Measurements from ENCODE around the gene DHRS12.

Gene DHRS12

GRCh38 chr13:51794964-51795363, 9.0 kb downstream of the DHRS12 start:
- Histone ChIP-seq H3K4me1 (ENCODE audit: control insufficient read depth, insufficient read depth, low read length) (peaks cover 16% of the 10 kb centered on the region), H3K4me3 (ENCODE audit: low read depth, low read length) (no peak overlapping the region), H3K27me3 (ENCODE audit: control insufficient read depth, insufficient read depth, low read length) (no peaks in the 10 kb centered on the region), H3K9me3 (ENCODE audit: control insufficient read depth, insufficient read depth, low read length) (no peaks in the 10 kb centered on the region), H3K36me3 (ENCODE audit: control insufficient read depth, insufficient read depth, low read length) (no peaks in the 10 kb centered on the region; the same call in 1 of the 2 replicates), H3K27ac (ENCODE audit: low read depth, low read length) (no peak overlapping the region), H3K9ac (ENCODE audit: low read depth, low read length) (no peak overlapping the region)

- peak overlapping the region; percentile 3 for H3K27ac ChIP-seq (ENCODE audit: low read depth, low read length)
- H3K9me3 ChIP-seq (ENCODE audit: control insufficient read depth, insufficient read depth, low read length), result no peaks in the 10 kb centered on the region
- no peaks in the 10 kb centered on the region; the same call in 1 of the 2 replicates for H3K36me3 ChIP-seq (ENCODE audit: control insufficient read depth, insufficient read depth, low read length)
- no peak overlapping the region for H3K9ac ChIP-seq (ENCODE audit: low read depth, low read length)
- peaks cover 10% of the 10 kb centered on the region for H3K4me1 ChIP-seq (ENCODE audit: control insufficient read depth, insufficient read depth, low read length)
- H3K4me3 ChIP-seq (ENCODE audit: low read depth, low read length), result no peak overlapping the region
- H3K27me3 ChIP-seq (ENCODE audit: control insufficient read depth, insufficient read depth, low read length), result no peaks in the 10 kb centered on the region
Observed at GRCh38 chr13:51793570-51794271, 10.2 kb downstream of the DHRS12 start.

DNA sequence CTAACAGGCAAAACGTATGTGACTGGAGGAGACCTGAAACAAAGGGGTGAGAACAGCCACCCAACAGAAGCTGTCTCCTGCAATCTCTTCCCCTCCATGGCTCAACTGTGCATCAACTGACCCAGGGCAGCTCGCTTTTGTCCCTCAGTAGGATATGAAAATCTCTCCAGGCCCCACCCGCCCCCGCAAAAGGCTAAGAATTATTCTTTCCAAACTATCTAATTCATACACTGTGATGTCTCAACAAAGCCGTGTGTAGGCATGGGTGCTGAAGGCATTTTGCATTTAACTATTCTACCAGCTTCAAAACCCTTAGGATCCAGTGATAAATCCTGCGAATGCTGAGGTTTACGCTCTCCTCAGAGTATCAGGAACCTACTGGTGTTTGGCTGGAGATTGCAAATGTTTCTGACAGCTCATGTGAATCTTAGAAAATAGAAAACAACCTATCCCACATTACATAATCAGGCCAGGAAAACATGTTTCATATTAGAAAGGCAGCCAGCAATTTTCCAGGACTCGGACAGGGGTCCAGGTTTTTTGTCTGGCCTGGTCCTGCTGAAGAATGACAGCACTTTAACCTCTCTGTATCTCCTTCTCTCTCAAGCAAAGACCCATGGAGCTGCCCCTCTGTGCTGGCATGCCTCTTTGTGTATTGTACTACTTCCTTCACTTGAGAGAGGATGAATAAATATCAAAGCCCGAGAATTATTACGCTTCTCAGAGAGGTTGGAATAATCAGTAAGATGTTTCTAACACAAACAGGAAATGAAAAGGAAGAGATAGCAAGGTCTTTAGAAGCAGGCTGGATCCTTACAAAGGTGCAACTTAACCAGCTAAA, 17.3 kb downstream of the DHRS12 start:
- Histone ChIP-seq H3K36me3 (ENCODE audit: control insufficient read depth, insufficient read depth, low read length) (no peaks in the 10 kb centered on the region), H3K4me1 (ENCODE audit: control insufficient read depth, insufficient read depth, low read length) (no peaks in the 10 kb centered on the region), H3K9me3 (ENCODE audit: control insufficient read depth, insufficient read depth, low read length) (no peaks in the 10 kb centered on the region), H3K27me3 (ENCODE audit: control insufficient read depth, insufficient read depth, low read length) (no peaks in the 10 kb centered on the region), H3K4me3 (ENCODE audit: low read depth, low read length) (no peak overlapping the region), H3K27ac (ENCODE audit: low read depth, low read length) (no peak overlapping the region), H3K9ac (ENCODE audit: low read depth, low read length) (no peak overlapping the region)

DNA sequence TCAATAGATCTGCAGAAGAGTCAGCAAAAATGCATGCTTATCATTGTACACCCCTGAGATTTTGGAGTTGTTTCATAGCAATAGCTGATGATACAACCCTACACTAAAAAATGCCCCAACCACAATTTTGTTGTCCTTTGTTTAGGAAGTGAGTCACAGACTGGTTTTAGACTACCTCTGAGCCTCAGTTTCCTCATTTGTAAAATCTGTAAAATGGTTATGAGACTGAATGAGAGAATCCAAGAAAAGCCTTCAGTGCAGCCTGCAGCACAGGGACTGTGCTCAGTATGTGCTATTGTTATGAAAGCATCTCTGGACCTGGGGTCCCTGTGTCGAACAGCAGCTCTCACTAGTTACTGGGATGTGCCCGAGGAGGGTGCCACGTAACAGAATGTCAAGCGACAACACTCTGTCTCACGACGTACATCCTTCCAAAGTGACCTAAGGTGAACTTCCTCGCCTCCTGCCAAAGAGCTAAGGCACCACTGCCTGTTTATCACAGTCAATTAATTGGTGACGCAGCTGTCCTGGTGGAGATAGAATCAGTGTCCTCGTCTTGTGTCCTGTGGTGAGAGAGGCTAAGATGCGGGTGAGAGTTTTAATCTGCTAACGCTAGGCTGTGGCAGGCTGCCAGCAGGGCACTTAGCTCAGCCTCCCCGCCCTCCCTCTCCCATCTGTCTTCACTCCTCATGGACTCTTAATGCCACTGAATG, 18.1 kb downstream of the DHRS12 start:
- no peak overlapping the region for H3K9ac ChIP-seq (ENCODE audit: low read depth, low read length)
- H3K4me3 ChIP-seq (ENCODE audit: low read depth, low read length), result no peak overlapping the region
- H3K36me3 ChIP-seq (ENCODE audit: control insufficient read depth, insufficient read depth, low read length), result no peaks in the 10 kb centered on the region
- no peak overlapping the region for H3K27ac ChIP-seq (ENCODE audit: low read depth, low read length)
- H3K4me1 ChIP-seq (ENCODE audit: control insufficient read depth, insufficient read depth, low read length), result no peaks in the 10 kb centered on the region
- H3K9me3 ChIP-seq (ENCODE audit: control insufficient read depth, insufficient read depth, low read length), result no peaks in the 10 kb centered on the region
- H3K27me3 ChIP-seq (ENCODE audit: control insufficient read depth, insufficient read depth, low read length), result no peaks in the 10 kb centered on the region

GRCh38 chr13:51784097-51784496, 19.9 kb downstream of the DHRS12 start:
- no peak overlapping the region for H3K9ac ChIP-seq (ENCODE audit: low read depth, low read length)
- H3K27ac ChIP-seq (ENCODE audit: low read depth, low read length), result no peak overlapping the region
- H3K9me3 ChIP-seq (ENCODE audit: control insufficient read depth, insufficient read depth, low read length), result no peaks in the 10 kb centered on the region
- H3K27me3 ChIP-seq (ENCODE audit: control insufficient read depth, insufficient read depth, low read length), result no peaks in the 10 kb centered on the region
- no peaks in the 10 kb centered on the region for H3K36me3 ChIP-seq (ENCODE audit: control insufficient read depth, insufficient read depth, low read length)
- H3K4me1 ChIP-seq (ENCODE audit: control insufficient read depth, insufficient read depth, low read length), result no peaks in the 10 kb centered on the region
- H3K4me3 ChIP-seq (ENCODE audit: low read depth, low read length), result no peak overlapping the region

DNA sequence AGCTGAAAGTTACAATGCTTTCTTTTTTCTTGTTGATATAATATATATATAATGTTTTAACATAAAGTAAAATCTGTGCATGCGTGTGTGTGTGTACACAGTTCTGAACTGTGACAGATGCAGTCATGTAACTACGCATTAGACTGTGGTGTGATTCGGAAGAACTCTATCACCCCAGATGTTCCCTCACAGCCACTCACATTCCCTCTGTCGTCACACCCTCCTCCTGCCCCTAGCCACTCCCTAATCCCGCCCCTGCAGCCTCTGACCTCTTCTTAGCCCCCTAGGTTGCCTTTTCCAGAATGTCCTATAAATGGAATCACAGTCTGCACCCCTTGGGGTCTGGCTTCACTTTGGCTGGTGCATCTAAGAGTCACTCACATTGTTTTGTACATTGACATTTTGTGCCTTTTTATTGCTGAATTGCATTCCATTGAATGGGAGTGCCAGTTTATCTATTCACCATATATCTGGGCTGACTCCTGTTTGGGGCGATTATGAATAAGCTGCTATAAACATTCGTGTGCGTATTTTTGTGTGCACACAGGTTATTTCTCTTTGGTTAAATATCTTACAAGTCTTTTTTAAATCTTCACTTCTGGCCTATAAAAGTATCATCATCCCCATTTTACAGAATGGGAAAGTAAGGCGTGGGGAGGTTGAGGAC, 20.4 kb downstream of the DHRS12 start:
- no peaks in the 10 kb centered on the region for H3K9me3 ChIP-seq (ENCODE audit: control insufficient read depth, insufficient read depth, low read length)
- H3K9ac ChIP-seq (ENCODE audit: low read depth, low read length), result no peak overlapping the region
- H3K4me3 ChIP-seq (ENCODE audit: low read depth, low read length), result no peak overlapping the region
- H3K4me1 ChIP-seq (ENCODE audit: control insufficient read depth, insufficient read depth, low read length), result no peaks in the 10 kb centered on the region
- H3K36me3 ChIP-seq (ENCODE audit: control insufficient read depth, insufficient read depth, low read length), result no peaks in the 10 kb centered on the region
- no peaks in the 10 kb centered on the region for H3K27me3 ChIP-seq (ENCODE audit: control insufficient read depth, insufficient read depth, low read length)
- no peak overlapping the region for H3K27ac ChIP-seq (ENCODE audit: low read depth, low read length)

DNA sequence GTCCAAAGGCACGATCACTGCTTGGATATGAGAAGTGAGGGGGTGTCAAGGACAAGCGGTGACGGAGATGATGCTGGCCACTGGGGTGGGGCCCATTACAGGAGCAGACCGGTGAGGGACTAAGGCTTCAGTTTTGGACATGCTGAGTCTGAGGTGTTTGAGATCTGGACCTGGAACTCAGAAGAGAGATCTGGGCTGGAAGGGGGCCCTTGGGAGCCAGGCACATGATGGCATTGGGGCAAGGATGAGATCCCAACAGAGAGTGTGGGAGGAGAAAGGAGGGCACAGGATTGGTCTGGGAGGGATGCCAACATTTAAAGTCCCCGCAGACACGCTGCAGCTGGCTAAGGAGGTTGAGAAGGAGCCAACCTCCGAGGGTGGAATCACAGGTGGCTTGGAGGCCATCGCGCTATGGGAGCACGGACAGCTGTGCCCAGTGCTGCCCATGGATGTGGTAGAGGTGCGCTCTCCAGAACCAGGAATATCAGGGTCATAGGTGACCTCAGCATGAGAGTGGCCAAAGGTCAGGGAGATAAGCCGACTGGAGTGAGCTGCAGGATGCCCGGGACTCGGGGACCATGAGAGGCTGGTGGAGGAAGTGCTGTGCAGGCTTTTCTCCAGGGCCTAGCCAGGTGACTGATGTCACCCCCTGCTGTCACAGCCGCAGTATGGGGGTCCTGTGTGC, 21.8 kb downstream of the DHRS12 start:
- Histone ChIP-seq H3K36me3 (ENCODE audit: control insufficient read depth, insufficient read depth, low read length) (no peaks in the 10 kb centered on the region), H3K4me3 (ENCODE audit: low read depth, low read length) (no peak overlapping the region), H3K4me1 (ENCODE audit: control insufficient read depth, insufficient read depth, low read length) (no peaks in the 10 kb centered on the region), H3K27ac (ENCODE audit: low read depth, low read length) (no peak overlapping the region), H3K9me3 (ENCODE audit: control insufficient read depth, insufficient read depth, low read length) (no peaks in the 10 kb centered on the region), H3K9ac (ENCODE audit: low read depth, low read length) (no peak overlapping the region), H3K27me3 (ENCODE audit: control insufficient read depth, insufficient read depth, low read length) (no peaks in the 10 kb centered on the region)

DNA sequence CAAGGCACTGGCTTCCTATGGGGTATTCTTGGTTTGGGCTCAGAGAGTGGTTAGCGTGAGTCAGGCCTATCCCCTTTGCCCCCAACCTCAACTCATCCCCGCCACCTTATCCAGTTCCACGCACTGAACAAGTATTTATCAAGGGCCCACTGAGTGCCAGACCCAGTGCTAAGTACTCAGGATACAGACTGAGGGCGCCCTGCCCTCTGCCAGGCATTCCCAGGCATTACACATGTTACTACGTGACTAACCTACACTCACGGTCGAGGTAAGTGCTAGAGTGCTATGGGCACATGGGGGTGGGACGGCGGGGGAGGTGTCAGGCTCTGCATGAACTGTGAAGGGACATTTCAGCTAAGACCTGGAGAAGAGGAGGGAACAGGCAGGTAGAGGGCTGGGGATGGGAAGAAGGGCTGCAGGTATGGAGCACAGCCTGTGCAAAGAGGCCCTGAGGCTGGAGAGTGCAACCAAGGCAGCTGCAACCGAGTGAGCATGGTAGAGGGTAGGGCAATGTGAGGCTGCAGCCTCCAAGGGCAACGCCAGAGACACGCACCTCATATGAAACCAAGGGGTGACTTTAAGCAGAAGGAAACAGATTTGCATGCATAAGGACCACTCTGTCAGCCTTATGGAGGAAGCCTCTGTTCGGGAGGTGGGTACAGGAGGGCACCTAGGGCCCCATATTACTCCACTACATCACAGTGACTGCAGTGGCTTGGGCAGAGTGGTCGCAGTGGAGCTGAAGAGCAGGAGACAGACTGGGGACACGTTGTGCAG, 22.5 kb downstream of the DHRS12 start:
- Histone ChIP-seq H3K36me3 (ENCODE audit: control insufficient read depth, insufficient read depth, low read length) (no peaks in the 10 kb centered on the region), H3K4me1 (ENCODE audit: control insufficient read depth, insufficient read depth, low read length) (no peaks in the 10 kb centered on the region), H3K27ac (ENCODE audit: low read depth, low read length) (no peak overlapping the region), H3K9ac (ENCODE audit: low read depth, low read length) (no peak overlapping the region), H3K9me3 (ENCODE audit: control insufficient read depth, insufficient read depth, low read length) (no peaks in the 10 kb centered on the region), H3K4me3 (ENCODE audit: low read depth, low read length) (no peak overlapping the region), H3K27me3 (ENCODE audit: control insufficient read depth, insufficient read depth, low read length) (no peaks in the 10 kb centered on the region)

DNA sequence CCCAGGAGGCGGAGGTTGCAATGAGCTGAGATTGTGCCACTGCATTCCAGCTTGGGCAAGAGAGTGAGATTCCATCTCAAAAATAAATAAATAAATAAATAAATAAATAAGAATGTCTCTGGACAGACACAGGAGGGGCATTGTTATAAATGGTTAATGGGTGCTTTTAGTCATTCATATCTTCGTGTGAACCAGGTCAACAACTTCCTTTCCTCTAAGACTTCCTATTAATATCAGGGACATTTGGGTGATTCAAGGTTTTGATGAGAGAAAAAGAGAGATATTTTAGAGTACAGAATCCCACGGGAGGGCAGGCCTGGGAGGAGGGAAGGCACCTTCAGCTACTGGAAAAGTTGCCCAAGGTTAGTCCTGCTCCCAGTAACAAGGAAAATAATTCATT, 23.9 kb downstream of the DHRS12 start:
- no peaks in the 10 kb centered on the region for H3K4me1 ChIP-seq (ENCODE audit: control insufficient read depth, insufficient read depth, low read length)
- H3K27me3 ChIP-seq (ENCODE audit: control insufficient read depth, insufficient read depth, low read length), result no peaks in the 10 kb centered on the region
- no peak overlapping the region for H3K27ac ChIP-seq (ENCODE audit: low read depth, low read length)
- H3K36me3 ChIP-seq (ENCODE audit: control insufficient read depth, insufficient read depth, low read length), result no peaks in the 10 kb centered on the region
- no peaks in the 10 kb centered on the region for H3K9me3 ChIP-seq (ENCODE audit: control insufficient read depth, insufficient read depth, low read length)
- H3K9ac ChIP-seq (ENCODE audit: low read depth, low read length), result no peak overlapping the region
- H3K4me3 ChIP-seq (ENCODE audit: low read depth, low read length), result no peak overlapping the region

DNA sequence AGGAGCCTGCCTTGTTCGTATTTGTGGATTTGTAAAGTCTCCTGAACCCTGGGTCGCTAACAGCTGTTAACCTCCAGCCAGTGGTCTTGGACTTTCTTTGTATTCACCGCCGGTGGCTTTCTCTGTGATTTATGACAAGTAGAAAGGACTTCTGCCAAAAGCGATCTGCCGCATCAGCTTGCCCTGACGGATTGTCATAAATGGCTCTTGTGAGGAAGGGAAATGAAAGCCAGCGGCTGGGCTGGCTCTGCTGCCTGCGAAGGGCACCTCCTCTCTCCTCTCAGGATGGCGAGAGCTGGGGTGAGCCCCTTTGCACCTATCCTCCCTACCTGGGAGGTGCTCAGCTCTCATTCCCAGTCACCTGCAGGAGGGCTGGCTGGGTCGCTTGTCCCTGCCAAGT, 25.6 kb downstream of the DHRS12 start:
- H3K9ac ChIP-seq (ENCODE audit: low read depth, low read length), result no peak overlapping the region
- no peaks in the 10 kb centered on the region for H3K4me1 ChIP-seq (ENCODE audit: control insufficient read depth, insufficient read depth, low read length)
- H3K4me3 ChIP-seq (ENCODE audit: low read depth, low read length), result no peak overlapping the region
- no peaks in the 10 kb centered on the region for H3K9me3 ChIP-seq (ENCODE audit: control insufficient read depth, insufficient read depth, low read length)
- H3K36me3 ChIP-seq (ENCODE audit: control insufficient read depth, insufficient read depth, low read length), result no peaks in the 10 kb centered on the region
- no peaks in the 10 kb centered on the region for H3K27me3 ChIP-seq (ENCODE audit: control insufficient read depth, insufficient read depth, low read length)
- H3K27ac ChIP-seq (ENCODE audit: low read depth, low read length), result no peak overlapping the region
